PFSK-1 (cell line): Measurements from ENCODE around the gene KCNIP4.

ENCODE experiments used
- FOXP2 ChIP-seq: optimal IDR thresholded peaks from 2 replicates; pipeline ENCODE3; 2011; ENCODE audit warnings: borderline replicate concordance, control low read depth, inconsistent platforms; ENCODE audit not compliant: insufficient read depth; ENCODE audit errors: extremely low read length, extremely low read depth
- POLR2AphosphoS5 ChIP-seq: IDR thresholded peaks from 2 replicates; pipeline ENCODE4 v1.6.1; 2012; ENCODE audit warnings: low read depth, mild to moderate bottlenecking, control low read depth, low read length, moderate library complexity
- REST ChIP-seq, 2 experiments: IDR thresholded peaks; 2 replicates each; pipeline versions ENCODE4 v1.6.1 to v1.8.0; 2011 to 2012; ENCODE audit warnings: low read depth in 2 of 2, low read length in 2 of 2, control low read depth in 1 of 2, inconsistent platforms in 1 of 2, mild to moderate bottlenecking in 1 of 2, moderate library complexity in 1 of 2; ENCODE audit not compliant: insufficient read depth in 1 of 2
- SIN3A ChIP-seq: IDR thresholded peaks from 2 replicates; pipeline ENCODE4 v1.6.1; 2012; ENCODE audit warnings: mild to moderate bottlenecking, low read length, moderate library complexity, borderline replicate concordance; ENCODE audit not compliant: insufficient read depth
- TAF1 ChIP-seq: IDR thresholded peaks from 2 replicates; pipeline ENCODE4 v1.6.1; 2012; ENCODE audit warnings: low read length, control low read depth, borderline replicate concordance; ENCODE audit not compliant: insufficient read depth

GRCh38 chr4:21177092-21177491, 771.5 kb downstream of the KCNIP4 start:
- TF ChIP-seq REST (IDR thresholded peaks at IDR 0.05; ENCODE audit: insufficient read depth in 1 of 2, low read depth in 2 of 2, low read length in 2 of 2) = no peak
- TF ChIP-seq POLR2AphosphoS5 = no peak
- no peak for TF ChIP-seq SIN3A
- TF ChIP-seq TAF1 = no peak
- TF ChIP-seq FOXP2 = no peak
